ENCODE data around the gene CLPTM1L. TPM values are rescaled to one million over a fixed set of nuclear protein-coding genes. Genes with fewer than 3 reads are reported as not detected.

CLPTM1L gene
- total and polyA plus RNA-seq, 2 donors from 2014 or later = 96.6 to 135 TPM

DNA sequence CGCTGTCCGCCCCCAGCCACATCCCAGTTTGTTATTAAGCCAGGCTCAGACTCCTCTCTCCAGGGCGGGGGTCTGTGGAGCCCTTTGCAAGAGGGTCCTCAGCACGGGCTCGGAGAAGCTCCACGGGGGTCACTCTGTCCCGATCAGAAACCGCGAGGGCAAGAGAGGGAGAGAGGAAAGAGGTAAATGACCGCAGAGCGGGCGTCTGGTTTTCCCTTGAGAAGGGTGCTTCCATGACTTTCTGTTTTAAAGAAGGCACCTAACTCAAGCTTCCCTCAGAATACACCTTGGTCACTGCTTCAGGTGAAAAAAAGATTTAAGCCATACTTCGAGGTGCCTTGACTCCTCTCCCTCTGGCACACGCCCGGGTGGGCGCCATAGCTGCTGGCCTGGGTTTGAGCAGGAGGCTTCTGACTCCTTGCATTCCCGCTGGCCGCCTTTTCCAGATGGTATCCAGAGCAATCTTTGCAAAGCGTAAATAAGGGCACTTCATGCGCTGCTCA, 44.3 kb downstream of the CLPTM1L start:
- no peak for FAIRE-seq
- Histone ChIP-seq H3K36me3 (ENCODE audit: control insufficient read depth in 2 of 3, insufficient read depth in 3 of 3, low read length in 3 of 3) (no peaks in the 10 kb centered on the region), H3K9me3 (ENCODE audit: control insufficient read depth in 2 of 3, insufficient read depth in 1 of 3, low read length in 3 of 3) (no peaks in the 10 kb centered on the region), H3K4me3 (ENCODE audit: low read length in 3 of 3) (no peak overlapping the region), H3K27me3 (ENCODE audit: control insufficient read depth, insufficient read depth, low read length) (peaks cover 5% of the 10 kb centered on the region), H3K4me1 (ENCODE audit: control insufficient read depth in 2 of 3, insufficient read depth in 2 of 3, low read depth in 1 of 3, low read length in 3 of 3) (no peaks in the 10 kb centered on the region), H3K27ac (ENCODE audit: low read depth in 2 of 2, low read length in 2 of 2) (no peak overlapping the region), H3K9ac (ENCODE audit: low read length in 3 of 3) (no peak overlapping the region)
- peak in 2 of 5 donors; percentile 2 to 46 for DNase-seq
- intact Hi-C loops (cut with DNase I) = no loop called here
- TF ChIP-seq, protein P1, sequence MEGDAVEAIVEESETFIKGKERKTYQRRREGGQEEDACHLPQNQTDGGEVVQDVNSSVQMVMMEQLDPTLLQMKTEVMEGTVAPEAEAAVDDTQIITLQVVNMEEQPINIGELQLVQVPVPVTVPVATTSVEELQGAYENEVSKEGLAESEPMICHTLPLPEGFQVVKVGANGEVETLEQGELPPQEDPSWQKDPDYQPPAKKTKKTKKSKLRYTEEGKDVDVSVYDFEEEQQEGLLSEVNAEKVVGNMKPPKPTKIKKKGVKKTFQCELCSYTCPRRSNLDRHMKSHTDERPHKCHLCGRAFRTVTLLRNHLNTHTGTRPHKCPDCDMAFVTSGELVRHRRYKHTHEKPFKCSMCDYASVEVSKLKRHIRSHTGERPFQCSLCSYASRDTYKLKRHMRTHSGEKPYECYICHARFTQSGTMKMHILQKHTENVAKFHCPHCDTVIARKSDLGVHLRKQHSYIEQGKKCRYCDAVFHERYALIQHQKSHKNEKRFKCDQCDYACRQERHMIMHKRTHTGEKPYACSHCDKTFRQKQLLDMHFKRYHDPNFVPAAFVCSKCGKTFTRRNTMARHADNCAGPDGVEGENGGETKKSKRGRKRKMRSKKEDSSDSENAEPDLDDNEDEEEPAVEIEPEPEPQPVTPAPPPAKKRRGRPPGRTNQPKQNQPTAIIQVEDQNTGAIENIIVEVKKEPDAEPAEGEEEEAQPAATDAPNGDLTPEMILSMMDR (IDR thresholded peaks at IDR 0.05; ENCODE audit: borderline replicate concordance, extremely low read depth, insufficient read depth) = no peak

DNA sequence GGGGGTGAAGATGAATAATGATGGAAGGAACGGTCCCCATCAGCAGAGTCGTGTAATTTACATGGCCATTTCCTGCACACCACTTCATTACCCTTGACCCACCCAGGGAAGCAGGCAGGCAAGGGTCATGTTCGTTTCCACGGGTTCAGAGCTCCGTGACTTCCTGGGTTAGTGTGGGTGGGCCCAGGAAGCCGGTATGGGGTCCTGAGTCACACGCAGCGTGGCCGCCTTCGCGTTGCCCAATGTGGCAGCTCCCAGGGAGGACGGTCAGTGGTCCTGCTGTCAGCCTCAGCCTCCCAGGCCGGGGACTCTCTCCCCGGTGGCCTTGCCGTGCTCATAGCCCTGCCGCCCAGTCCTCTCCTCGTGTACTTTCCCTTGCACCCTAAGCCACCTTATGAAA, 44.9 kb downstream of the CLPTM1L start:
- Histone ChIP-seq H3K4me1 (ENCODE audit: control insufficient read depth in 2 of 3, insufficient read depth in 2 of 3, low read depth in 1 of 3, low read length in 3 of 3) (no peaks in the 10 kb centered on the region), H3K27ac (ENCODE audit: low read depth in 2 of 2, low read length in 2 of 2) (no peak overlapping the region), H3K27me3 (ENCODE audit: control insufficient read depth, insufficient read depth, low read length) (peaks cover 5% of the 10 kb centered on the region), H3K36me3 (ENCODE audit: control insufficient read depth in 2 of 3, insufficient read depth in 3 of 3, low read length in 3 of 3) (no peaks in the 10 kb centered on the region), H3K9me3 (ENCODE audit: control insufficient read depth in 2 of 3, insufficient read depth in 1 of 3, low read length in 3 of 3) (no peaks in the 10 kb centered on the region), H3K9ac (ENCODE audit: low read length in 3 of 3) (no peak overlapping the region), H3K4me3 (ENCODE audit: low read length in 3 of 3) (no peak overlapping the region)
- no peak for FAIRE-seq
- TF ChIP-seq, protein P1 (IDR thresholded peaks at IDR 0.05; ENCODE audit: borderline replicate concordance, extremely low read depth, insufficient read depth) = no peak
- DNase-seq = peak in 3 of 5 donors; percentile 1 to 33 (median 22)
- intact Hi-C loops (cut with DNase I) = no loop called here

DNA sequence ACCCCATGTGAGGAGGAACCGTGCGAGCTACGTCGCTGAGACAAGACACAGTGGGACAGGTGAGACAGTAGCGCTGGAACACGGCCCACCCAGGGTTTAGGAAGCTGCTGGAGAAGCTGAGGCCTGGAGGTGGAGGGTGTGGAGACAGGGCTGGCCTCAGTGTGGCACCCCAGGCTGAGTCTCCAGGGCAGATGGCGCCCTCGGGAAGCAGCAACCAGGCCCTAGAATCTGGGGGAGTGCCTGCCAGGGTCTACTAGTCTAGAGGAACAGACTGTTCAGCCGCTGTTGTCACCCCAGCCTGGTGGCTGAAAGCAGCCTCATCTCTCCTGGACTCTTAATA, 45.4 kb downstream of the CLPTM1L start:
- H3K9me3 ChIP-seq (ENCODE audit: control insufficient read depth in 2 of 3, insufficient read depth in 1 of 3, low read length in 3 of 3) = no peaks in the 10 kb centered on the region
- no peaks in the 10 kb centered on the region for H3K4me1 ChIP-seq (ENCODE audit: control insufficient read depth in 2 of 3, insufficient read depth in 2 of 3, low read depth in 1 of 3, low read length in 3 of 3)
- no peak overlapping the region for H3K4me3 ChIP-seq (ENCODE audit: low read length in 3 of 3)
- no peak overlapping the region for H3K9ac ChIP-seq (ENCODE audit: low read length in 3 of 3)
- TF ChIP-seq, protein P1 (IDR thresholded peaks at IDR 0.05; ENCODE audit: borderline replicate concordance, extremely low read depth, insufficient read depth) = no peak
- H3K36me3 ChIP-seq (ENCODE audit: control insufficient read depth in 2 of 3, insufficient read depth in 3 of 3, low read length in 3 of 3) = no peaks in the 10 kb centered on the region
- FAIRE-seq (no peak), DNase-seq (peak in 3 of 5 donors; percentile 8 to 64 (median 31))
- peaks cover 5% of the 10 kb centered on the region for H3K27me3 ChIP-seq (ENCODE audit: control insufficient read depth, insufficient read depth, low read length)
- intact Hi-C loops (cut with DNase I) = no loop called here
- no peak overlapping the region for H3K27ac ChIP-seq (ENCODE audit: low read depth in 2 of 2, low read length in 2 of 2)

All from kidney (tissue), 14 donors.